GM10266 (cell line): ENCODE measurements around the gene APBB2.

Experiments
- DNase-seq: peaks from one replicate; pipeline ENCODE4 v3.0.0; 2012; ENCODE audit errors: extremely low spot score
- TF ChIP-seq, protein P1 (sequence below): IDR thresholded peaks from 2 replicates; pipeline ENCODE4 v1.5.1; 2012; ENCODE audit warnings: mild to moderate bottlenecking, low read depth; ENCODE audit not compliant: control insufficient read depth, insufficient read depth; ENCODE audit errors: missing control alignments

The APBB2 gene

DNA sequence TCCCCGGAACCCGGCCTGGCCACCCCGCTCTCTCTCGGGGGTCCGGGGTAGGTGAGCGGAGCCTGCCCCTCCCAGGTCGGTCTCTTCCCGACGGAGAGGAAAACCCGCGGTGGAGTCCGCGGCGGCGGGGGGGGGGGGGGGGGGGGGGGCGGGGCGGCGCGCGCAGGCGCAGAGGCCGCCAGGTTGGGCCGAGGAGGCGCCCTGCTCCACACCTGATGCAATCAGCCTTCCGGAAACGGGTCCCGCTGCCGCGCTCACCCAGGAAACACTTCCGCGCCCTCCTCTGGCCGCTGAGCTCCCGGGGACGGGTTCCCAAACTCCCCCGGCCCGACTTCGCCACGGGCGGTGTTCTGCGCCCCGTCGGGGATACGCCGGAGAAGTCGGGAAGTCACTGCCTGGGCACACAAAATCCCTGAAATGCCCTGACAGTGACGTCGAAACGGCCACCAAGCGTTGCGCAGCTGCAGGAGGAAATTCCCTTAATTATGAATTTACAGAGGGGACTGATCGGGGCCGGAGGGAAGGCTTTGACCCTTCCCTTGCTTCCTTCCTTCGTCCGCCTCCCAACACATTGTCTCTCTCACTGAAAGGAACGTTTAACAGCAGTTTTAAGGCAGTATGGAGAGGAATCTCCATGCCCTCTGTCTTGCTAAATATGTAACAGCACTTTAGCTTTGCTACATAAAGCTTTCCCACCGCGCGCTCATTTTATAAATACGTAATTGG is 2.1 kb upstream of the APBB2 start:
- TF ChIP-seq, protein P1, sequence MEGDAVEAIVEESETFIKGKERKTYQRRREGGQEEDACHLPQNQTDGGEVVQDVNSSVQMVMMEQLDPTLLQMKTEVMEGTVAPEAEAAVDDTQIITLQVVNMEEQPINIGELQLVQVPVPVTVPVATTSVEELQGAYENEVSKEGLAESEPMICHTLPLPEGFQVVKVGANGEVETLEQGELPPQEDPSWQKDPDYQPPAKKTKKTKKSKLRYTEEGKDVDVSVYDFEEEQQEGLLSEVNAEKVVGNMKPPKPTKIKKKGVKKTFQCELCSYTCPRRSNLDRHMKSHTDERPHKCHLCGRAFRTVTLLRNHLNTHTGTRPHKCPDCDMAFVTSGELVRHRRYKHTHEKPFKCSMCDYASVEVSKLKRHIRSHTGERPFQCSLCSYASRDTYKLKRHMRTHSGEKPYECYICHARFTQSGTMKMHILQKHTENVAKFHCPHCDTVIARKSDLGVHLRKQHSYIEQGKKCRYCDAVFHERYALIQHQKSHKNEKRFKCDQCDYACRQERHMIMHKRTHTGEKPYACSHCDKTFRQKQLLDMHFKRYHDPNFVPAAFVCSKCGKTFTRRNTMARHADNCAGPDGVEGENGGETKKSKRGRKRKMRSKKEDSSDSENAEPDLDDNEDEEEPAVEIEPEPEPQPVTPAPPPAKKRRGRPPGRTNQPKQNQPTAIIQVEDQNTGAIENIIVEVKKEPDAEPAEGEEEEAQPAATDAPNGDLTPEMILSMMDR, result peak; percentile 25
- peak; percentile 81 for DNase-seq

DNA sequence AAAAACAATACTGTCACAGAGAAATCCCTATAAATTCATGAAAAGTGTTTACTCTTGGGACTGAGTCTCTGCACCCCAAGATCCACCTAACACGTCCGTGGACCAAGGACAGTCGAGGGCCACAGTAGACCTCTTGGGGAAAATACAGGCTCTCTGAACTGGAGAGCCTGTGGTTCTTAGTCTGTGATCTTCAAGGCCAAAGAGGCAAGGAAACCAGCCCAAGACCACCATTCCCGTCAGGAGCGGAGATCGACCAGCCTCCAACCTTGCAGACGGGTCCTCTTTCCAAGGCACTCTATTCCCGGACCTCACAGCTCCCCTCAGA is 1.6 kb upstream of the APBB2 start:
- DNase-seq, result peak; percentile 24
- TF ChIP-seq, protein P1, result no peak

DNA sequence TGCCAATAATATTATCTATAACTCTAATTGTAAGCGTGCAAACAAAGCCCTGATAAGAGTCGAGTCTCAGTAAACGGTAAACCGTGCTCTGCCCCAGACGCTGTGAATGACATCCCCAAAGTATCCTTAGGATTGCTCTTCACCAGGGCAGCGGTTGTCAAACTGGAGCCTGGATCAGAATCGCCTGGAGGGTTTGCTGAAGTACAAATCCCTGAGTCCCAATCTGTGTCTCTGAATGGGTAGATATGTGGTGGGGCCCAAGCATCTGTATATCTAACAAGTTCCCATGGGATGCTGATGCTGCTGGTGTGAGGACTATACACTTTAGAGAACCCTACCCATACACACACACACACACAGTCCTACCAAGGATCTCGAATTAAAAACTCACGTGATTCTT is 813 bp upstream of the APBB2 start:
- DNase-seq, result peak; percentile 21
- TF ChIP-seq, protein P1, result no peak

DNA sequence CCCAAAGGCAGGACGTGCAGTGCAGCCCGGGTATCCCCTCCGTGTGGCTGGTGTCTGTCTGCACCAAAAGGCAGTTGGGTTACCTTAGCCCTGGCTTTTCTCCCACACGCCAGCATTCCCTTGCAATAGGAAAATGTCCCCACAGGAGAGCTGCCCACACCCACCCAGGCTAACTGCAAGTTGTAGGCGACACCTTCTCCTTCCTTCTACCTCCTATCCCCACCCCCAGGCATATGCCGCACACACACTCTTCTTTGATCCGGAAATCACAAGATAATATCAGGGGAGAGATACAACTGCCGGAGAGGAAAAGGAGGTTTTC is 444 bp upstream of the APBB2 start:
- TF ChIP-seq, protein P1, result no peak
- DNase-seq, result no peak

DNA sequence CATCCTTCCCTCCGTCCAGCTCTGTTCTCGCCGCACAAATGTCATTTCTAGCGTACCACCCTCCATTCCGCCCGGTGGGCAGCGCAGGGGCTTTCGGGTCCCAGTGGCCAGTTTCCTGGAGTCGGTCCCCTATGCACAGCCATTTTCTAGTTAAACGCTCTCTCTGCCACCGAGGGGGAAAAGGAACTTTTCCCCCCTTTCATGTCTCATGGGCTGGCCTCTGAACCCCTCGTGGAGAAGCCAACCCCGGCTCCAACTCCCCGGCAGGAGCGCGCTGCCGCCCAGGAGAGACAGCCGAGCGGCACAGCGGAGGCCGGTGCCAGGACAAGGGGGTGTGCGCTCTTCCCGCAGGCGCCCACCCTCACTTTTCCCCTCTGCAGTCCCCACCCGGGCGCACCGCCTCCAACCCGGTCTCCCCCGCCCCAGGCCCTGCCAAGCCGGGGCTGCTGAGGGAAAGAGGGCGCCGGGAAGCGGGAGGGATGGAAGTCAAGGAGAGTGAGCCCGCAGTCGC is 662 bp downstream of the APBB2 start:
- peak; percentile 25 for DNase-seq
- TF ChIP-seq, protein P1, result no peak

DNA sequence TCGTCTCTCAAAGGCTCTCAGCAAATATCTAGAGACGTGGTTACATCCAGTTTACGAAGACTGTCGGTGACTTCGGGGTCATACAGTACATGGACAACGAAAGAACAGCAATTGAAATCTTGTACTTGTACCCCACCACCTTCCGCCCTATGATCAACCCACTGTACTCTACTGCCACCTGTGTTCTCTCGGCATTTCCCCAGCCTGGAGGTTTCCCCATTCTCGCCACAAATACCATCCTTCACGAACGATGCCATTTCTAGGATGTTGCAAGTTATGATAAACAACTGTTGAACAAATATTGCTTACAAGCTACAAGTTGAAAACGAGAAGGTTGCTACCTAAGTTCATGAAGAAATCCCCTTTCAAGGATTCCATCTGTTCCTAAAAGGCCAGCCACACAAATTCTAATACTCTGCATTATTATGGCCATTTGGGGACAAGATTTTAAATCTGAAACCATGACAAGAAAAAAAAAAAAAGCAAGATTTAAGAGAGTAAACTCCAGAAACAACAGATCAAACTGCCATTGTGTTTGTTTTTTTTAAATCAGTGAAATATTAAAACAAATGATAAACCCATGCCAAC is 1.6 kb downstream of the APBB2 start:
- DNase-seq, result peak; percentile 34
- TF ChIP-seq, protein P1, result peak; percentile 28

DNA sequence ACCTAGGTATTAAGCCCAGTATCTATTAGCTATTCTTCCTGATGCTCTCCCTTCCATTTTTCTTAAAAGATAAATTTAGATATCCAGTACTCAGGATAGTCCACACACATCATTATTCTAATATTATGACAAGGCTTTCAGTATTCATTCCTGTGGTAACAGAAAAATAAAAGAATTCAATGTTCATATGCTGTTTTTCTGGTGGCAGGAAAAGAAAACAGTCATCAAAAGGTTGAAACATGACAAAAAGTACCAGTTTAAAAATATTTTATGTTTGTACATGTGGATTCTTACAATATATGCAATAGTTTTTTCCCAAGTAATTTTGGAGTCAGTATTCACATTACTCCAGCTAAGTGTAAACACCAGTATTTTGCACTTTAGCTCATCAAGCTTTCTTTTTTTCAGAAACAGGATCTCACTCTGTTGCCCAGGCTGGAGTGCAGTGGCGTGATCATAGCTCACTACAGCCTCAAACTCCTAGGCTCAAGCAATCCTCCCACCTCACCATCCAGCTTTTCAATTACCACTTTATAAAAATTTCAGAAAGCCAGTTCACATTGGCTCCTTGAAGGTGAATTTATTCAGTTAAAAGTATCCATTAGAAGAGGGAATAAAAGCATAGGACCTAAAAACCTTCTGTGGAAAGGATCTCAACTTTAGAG is 2.3 kb downstream of the APBB2 start:
- DNase-seq, result no peak
- TF ChIP-seq, protein P1, result no peak
